NCI-H226 (cell line): ENCODE data around the gene PARD6B.
"Not testable (repeated sequence)": the region's sequence is repeated elsewhere in the genome, so short reads cannot be mapped to it uniquely, and the experiment has no call there.

Experiments
- DNase-seq: peaks from one replicate; pipeline ENCODE4 v3.0.0-alpha.2; 2015

Gene PARD6B, protein sequence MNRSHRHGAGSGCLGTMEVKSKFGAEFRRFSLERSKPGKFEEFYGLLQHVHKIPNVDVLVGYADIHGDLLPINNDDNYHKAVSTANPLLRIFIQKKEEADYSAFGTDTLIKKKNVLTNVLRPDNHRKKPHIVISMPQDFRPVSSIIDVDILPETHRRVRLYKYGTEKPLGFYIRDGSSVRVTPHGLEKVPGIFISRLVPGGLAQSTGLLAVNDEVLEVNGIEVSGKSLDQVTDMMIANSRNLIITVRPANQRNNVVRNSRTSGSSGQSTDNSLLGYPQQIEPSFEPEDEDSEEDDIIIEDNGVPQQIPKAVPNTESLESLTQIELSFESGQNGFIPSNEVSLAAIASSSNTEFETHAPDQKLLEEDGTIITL

DNA sequence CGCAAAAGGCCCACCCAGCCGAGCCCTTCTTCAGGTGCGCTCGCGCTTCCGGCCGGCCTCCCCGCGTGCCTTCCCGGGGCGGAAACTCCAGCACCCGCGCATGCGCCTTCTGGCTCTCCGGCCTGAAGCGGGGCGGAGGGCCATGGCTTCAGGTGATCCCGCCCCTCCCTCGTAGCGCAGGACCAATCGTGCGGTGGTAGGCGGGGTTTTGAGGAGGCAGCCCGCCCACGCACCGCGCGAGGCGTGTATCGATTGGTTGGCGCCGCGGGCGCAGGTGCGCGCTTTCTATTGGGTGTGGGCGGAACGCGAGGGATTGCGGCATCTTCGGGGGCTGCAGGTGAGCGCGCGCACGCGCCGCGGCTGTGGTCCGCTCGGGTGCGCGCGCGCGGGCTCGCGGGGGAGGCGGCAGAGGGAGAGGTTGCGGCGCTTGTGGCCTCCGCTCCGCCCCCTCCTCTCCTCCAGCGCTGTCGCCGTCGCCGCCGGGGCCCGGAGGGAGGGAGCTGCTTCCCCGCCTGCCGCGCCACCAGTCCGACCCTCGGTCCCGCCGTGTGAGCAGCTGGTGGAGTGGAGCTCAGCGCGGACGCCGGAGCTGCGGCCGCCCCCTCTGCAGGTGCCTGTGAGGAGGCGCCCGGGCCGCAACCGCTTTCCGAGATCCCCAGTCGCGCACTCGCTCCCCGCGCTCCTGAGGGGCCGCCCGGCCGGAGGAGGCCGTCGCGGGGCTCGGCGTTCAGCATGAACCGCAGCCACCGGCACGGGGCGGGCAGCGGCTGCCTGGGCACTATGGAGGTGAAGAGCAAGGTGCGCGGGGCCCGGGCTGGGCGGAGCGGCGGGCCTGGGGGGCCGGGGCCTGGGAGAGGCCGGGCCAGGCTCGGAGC lies at the start of gene PARD6B:
PARD6B (plus strand) TSS at position 526 of the 875 bp plus-strand sequence; CDS start at position 733, 207 bp downstream.
- DNase-seq: peak; percentile 97

DNA sequence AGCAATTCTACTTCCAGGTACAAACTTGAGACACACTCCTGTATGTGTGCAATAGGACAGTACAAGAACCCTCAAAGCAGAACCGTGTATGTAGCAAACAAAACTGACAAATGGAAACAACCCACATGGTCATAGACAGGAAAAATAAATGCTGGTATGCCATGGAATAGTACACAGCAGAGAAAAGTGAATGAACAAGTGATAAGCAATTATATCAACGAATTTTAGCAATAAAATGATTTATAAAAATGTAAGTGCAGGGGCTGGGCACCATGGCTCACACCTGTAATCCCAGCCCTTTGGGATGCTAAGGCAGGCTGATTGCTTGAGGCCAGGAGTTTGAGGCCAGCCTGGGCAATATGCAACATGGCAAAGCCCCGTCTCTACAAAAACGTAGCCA lies 49.3 kb upstream of the PARD6B start:
- no peak for DNase-seq

DNA sequence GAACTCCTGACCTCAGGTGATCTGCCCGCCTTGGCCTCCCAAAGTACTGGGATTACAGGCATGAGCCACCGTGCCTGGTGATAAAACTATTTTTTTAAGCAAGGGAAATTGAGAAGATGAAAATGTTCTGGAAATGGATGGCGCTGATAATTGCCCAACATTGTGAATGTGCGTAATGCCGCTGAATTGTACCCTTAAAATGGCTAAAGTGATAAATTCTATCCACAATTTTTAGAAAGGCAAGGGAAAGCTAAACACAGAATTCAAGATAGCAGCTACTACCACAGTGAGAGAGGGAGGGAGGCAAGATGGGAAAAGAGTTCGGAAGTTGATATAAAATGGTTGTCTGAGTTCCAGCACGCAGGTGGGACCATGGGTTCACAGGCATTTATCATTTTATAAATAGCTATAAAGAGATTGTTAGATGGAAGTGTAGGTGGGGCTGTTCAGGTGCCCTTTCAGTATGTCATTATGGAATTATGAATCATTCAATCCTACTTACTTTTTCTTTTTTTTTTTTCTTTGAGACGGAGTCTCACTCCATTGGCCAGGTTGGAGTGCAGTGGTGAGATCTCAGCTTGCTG lies 48.3 kb upstream of the PARD6B start:
- DNase-seq: no peak

DNA sequence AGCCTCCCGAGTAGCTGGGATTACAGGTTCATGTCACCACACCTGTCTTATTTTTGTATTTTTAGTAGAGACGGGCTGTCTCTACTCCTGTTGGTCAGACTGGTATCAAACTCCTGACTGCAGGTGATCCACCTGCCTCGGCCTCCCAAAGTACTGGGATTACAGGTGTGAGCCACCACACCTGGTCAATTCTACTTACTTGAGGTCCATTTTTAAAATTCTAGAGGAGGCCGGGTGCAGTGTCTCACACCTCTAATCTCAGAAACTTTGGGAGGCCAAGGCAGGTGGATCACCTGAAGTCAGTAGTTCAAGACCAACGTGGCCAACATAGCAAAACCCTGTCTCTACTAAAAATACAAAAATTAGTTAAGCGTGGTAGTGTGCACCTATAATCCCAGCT lies 47.8 kb upstream of the PARD6B start:
- no peak for DNase-seq

DNA sequence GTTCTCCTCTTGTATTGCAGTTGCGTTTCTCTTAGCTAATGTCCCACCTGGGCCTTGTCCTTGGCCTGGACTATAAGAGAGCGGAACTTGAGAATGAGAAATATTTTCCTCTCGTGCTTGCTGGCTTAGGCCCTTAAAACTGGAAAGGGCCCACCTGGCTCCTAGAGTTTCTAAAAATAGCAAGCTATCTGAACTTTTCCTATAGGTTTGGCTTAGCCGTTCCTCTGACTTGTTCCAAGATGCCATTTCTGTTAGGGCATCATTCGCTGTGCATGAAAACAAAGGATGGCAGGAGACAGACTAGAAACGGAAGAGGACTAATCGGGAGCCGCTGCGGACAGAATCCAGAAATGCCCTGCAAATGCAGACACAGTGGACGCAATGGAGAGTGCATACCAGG lies 44.6 kb upstream of the PARD6B start:
- DNase-seq: no peak

DNA sequence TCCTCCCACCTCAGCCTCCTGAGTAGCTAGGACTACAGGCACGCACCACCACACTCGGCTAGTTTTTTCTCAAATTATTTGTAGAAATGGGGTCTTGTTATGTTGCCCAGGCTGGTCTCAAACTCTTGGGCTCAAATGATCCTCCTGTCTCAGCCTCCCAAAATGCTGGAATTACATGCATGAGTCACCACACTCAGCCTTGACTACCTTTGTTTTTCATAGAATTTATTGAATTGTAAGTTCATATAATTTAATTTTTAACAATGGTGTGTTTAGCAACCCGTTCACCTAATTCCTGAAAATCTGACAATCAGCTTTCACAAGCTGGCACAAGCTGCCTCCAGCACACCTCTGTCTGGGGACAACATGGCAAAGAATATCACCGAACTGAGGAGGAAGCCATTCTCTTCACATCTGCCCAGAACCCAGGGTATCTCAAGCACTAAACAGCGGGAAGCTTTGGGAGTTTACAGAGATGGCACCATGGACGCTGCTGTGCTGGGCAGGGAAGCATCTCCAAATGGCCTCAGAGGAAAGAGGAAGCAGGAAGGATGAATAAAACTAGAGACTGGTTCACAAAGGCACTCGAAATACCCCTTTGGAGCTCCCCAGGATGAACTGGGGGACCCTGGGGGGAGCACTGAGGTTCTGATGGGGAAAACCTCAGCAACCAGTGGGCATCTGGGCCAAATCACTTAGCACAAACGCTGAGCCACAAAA lies 43.0 kb upstream of the PARD6B start:
- DNase-seq: no peak

DNA sequence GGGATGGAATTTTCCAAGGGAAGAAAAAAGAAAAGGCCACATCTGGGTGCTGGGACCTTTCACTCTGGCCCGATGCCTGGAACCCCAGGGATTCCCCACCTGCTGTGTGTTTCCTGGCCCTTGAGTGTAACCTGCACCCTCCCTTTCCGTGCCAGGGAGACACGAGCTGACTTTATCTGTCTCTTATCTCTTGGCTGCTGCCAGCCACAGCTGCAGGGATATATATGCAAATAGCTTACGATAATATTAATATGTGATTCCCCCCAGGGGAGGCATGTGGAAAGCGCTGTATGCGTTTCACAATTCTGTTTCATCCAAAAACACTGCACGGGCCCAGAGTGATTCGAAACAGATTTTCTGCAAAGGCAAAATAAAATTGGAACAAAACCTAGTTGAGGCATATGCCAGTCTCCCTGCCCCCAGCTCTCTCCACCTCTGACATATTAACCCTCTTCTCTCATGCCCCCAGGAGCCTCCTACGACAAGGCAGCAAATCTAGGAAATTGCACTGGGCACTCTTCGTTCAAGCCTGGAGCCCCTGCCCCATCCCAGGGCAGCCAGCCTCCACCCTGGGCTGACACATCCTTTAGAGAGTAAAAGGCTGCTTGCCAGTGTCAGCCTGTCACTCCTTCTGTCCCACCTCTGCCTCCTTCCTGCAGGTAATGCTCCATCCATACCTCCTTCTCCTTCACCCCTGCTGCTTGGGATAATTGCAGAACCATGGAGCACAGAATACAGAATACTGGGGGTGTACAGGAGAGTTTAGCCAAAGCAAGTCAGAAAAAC lies 41.3 kb upstream of the PARD6B start:
- DNase-seq: peak; percentile 87

DNA sequence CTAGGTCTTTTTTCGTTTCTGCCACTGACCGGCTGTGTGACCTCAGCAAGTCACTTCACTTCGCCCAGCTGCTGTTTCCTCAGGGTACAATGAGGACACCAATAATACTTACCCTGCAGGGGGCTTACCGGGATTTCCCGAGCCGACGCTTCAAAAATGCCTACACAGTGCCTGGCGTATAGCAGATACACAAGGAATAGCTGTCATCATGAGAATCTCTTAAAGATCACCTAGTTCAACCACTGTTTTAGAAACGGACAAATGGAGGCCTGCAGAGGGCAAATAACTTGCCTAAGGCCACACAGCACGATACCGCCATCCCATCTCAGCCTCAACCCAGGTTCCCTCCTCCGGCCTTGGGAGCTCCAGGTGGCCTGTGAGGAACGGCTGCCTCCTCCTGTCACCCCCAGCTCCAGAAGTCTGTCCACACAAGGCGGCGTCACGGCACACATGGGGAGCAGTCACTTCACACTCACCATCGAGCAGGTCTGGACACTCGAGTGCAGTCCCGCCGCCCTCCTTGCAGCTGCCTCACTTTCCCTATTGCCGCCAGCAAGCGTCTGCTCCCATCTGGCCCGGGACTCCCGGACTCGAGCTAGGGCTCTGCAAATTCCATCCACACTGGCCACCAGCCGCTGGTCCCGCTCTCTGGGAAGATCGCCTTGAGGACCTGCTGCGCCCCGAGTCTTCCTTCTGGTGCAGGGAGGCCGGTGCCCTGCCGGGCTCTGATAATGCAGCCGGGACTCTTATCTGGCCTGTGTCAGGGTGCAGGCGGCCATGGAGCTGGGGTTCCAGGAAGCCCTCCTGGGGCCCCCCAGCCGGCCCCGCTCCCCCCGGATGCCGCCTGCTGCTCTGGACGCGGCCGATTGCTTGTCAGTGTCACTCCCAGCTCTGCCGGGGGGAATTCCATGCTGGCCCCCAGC lies 40.5 kb upstream of the PARD6B start, which contains the start of gene RIPOR3:
RIPOR3 (minus strand) TSS at position 893 of the 923 bp plus-strand sequence; CDS start at position 479, 414 bp downstream.
- DNase-seq: no peak

DNA sequence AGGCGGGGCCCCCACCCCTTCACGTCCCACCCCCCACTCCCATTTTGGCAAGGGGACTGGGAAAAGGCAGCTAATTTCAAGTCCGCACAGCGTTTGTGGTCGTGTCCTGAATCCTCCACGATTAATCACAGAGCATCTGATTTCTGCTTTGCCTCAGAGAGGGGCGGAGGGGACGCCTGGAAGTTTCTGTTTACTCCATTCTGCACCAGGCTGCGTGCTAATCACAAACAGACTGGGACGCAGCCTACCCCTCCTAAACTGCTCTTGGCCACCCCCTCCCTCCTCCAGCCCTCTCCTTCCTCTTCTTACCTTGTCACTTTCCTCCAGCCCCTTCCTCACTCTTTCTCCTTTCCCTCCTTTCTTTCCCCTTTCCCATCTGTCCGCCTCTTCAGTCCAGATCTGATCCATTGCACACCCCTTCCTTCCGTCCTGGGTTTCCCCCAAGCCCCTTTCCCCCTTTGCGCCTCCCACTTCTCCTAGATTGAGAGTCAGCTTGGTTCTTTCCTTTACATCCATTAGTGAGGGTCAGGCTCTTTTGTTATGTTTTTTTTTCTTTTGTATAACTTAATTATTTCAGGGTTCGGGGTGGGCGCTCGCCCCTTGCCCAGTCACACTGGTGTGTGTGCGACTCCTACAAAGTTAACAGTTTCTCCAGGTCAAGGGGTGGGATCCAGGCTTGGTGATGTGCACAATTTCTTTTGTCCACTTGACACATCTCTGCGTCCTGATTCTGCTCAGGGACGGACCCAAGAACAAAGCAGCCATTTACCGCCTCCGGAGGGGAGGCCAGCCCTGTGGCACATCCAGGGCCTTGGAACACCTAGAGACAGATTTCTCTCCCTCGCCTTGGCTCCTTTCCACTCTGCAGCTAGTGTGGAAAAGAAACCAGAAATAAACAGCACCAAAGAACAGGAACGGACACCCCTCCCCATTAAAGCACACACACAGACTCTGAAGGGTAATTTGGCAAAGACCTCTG lies 39.5 kb upstream of the PARD6B start:
- DNase-seq: no peak

DNA sequence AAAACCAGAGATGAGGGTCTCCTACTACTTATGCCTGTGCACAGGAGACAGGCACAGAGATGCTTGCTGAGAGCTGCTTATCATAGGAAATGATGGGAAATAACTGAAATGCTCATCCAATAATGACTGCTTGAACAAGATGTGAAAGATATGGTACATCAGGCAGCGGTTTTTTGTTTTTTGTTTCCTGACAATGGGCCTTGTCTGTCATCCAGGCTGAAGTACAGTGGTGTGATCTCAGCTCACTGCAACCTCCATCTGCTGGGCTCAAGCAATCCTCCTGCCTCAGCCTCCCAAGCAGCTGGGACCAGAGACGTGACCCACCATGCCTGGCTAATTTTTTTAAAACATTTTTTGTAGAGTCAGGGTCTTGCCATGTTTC lies 38.8 kb upstream of the PARD6B start:
- DNase-seq: no peak

DNA sequence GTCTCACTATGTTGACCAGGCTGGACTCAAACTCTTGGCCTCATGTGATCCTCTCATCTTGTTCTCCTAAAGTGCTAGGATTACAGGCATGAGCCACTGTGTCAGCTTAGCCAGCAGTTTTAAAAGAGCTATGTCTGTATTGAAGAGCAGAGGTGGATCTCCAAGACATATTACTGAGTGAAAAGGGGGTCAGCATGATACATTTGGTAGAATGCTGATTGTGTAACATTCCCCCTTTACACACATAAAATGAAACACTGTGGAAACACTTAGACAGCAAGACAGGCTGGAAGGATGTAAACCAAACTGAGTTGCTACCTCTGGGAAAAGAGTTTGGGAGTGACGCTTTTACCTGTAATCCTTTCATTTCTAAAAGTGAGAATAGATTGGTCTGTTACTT lies 38.4 kb upstream of the PARD6B start:
- DNase-seq: no peak

DNA sequence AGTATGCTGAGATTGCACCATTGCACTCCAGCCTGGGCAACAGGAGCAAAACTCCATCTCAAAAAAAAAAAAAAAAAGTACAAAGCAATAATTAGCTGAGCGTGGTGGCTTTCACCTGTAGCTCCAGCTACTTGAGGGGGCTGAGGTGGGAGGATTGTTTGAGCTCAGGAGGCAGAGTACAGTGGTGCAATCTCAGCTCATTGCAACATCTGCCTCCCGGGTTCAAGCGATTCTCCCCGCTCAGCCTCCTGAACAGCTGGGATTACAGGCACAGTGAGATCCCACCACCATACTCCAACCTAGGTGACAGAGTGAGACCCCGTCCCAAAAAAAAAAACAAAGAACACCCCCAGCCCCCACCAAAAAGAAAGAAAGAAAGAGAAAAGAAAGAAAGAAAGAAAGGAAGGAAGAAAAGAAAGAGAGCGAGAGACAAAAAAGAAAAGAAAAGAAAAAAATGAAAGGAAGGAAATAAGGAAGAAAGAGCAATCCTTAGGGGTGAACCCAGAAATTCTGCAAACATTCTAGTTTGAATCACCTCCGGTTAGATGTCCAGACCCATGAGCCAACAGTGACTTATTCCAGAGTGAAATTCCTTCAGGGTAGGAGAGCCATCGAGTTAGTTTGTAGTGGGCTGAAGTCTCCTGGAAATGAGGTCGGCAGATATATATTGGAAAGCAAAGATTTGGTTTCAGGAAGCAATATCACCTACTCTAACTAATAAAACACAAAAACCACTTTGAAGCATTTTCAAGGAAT lies 36.8 kb upstream of the PARD6B start:
- no peak for DNase-seq

DNA sequence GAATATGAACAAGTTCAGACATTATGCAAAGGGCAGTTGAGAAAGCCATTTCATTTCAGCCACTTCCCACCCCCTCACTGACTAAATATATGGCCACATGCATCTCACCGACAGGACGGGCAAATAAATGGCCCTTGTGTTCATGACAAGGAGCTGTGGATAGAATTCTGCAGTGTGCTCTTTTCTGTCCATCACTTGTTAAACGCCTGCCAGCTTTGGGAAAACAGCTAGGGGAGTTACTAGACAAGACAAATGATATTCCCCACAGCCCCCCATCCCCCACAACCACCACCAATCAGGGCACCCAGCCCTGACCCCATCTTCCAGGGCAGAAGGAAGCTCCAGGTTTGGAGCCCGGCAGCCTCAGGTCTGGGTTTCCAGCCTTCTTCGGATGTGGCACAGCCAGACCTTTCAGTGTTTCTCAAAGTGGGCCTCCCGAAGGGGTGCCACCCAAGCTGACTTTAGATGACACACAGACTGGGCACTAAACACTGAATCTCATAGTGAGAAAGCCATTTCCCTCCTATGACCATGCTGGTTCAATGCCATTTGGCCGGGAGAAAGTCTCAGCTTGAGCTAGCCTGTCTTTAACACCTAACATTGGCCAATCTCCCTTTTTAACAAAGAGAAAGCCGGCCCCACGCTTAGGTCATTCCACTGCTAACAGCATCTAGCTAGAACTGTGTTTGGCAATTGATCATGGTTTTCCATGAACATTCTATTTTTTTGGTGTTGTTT lies 36.1 kb upstream of the PARD6B start:
- DNase-seq: no peak

DNA sequence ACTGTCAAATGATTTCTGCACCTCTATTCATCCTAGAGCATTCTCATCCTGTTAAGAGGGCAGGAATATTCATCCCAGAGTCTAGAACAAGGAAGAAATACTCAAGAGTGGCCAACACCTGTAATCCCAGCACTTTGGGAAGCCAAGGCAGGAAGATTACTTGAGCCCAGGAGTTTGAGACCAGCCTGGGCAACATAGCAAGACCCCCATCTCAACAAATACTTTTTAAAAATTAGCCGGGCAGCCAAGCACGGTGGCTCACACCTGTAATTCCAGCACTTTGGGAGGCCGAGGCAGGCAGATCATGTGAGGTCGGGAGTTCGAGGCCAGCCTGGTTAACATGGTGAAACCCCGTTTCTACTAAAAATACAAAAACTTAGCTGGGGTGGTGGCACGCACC lies 33.1 kb upstream of the PARD6B start:
- DNase-seq: not testable (repeated sequence)

DNA sequence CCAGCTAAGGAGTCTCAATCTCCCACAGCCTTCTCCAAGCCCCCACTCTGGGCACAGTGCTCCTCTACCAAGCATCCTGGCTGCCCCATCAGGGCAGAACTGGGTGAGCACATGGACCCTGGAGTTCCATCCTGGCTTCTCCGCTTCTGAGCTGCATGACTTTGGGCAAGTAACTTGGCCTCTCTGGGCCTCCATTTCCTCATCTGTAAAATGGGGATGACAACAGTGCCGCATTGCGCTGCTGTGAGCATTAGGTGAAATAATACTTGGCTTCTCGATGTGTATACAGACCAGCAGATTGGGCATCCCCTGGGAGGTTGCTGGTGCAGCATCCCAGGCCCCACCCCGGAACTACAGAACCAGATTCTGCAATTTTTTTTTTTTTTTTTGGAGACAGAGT lies 31.7 kb upstream of the PARD6B start:
- DNase-seq: no peak

DNA sequence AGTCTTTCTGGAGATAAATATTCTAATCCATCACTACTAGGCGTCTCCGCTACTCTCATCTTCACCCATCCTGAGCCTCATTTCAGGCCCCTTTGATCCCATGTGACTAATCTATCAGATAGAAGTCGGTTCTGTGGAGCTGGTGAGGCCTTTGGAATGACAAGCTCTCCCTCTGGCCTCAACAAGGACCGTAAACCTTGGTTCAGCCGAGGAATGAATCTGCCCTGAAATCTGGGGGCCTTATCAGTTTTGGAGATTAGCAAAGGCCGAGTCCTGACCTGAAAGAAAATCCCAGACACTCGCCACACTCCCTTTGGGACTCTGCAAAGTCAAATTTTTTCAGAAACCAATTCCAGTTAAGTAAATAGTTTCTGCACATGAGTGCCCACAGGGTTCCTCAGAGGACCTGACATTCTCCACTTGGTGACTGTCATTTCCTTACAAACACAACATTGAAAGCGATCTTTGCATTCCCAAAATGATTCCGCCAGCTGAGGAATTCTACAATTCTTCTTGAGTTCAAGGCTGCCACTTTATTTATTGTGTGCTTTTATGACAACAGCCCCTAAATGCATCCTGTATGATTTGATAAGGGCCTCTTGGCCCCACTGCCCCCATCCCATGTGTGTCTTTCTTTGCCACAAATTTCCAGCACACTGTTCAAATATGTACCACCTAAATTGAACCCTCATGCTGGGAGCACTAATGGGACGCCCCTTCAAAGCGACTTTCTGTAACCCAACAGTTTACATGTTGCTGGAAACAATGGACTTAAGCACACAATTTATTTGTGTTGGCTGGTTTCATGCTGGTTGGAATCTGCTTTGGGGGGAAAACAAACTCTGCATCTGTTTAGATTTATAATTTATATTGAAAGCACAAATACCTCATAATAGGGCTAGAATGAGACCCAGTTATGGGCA lies 30.1 kb upstream of the PARD6B start:
- DNase-seq: no peak
